Activated T-helper 1 cell treated with anti-CD3 and anti-CD28 coated beads, Interleukin-2, amount 50 U/mL, for 16 hours (primary cell): ENCODE data around the gene PXMP4.

ENCODE experiments used
- DNase-seq, 2 donors: peaks; one replicate each; pipeline ENCODE4 v3.0.0-alpha.2; 2020; ENCODE audit warnings: low read depth in 1 of 2, low spot score in 1 of 2

Gene PXMP4

DNA sequence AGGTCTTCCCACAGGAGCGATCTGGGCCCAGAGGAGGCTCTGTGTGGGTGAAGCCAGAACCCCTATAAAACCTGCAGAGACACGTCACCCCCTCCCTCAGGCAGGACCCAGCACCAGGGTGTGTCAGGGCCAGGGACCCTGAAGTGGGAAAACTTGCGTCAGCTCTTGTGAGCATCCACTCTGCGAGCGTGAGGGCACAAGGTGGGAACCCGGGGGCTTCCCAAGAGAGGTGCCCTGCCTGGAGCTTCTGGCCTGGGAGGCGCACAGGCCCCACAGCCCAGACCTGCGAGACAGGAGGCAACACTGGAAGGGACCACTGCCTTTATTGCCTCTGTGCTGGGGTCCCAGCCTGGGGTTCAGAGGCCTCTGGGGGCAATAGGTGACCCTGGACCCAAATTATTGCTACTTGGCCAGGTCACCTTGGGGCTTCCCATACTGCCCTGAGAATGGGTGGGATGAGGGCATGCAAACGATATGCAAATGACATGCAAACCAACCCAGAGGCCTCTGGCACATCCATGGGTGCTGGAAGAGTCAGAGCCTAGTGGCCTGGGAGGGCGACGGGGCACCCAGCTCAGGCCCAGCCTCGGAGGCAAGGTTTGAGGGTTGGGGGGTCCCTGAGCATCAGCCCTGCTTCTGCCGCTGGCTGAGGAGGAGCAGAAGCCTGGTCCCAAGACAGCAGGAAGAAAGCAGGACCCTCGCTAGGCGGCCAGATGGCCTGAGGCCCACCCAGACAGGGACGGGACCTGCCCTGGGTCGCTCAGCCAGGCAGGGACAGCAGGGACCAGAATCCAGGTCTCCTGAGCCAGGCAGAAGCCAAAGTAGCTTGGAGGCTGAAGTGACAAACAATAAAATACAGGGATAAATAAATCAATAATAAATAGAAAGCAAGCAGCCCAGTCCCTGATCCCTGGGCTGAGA lies 63.1 kb downstream of the PXMP4 start:
- no peak for DNase-seq

GRCh38 chr20:33656010-33656782 lies 63.9 kb downstream of the PXMP4 start:
- no peak for DNase-seq

DNA sequence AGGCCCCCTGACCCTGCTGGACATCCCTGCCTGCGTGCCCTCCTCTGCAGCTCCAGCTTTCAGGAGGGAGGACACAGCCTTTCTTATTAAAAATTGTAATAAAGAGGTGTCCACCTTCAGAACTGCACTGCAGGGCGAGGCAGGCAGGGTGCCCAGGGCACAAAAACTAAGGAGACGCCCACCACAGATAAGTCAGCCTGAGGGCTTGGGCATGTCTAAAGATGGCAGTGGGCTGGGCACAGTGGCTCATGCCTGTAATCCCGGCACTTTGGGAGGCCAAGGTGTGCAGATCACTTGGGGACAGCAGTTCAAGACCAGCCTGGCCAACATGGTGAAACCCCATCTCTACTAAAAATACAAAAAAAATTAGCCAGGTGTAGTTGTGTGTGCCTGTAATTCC lies 64.9 kb downstream of the PXMP4 start:
- DNase-seq, result no peak

DNA sequence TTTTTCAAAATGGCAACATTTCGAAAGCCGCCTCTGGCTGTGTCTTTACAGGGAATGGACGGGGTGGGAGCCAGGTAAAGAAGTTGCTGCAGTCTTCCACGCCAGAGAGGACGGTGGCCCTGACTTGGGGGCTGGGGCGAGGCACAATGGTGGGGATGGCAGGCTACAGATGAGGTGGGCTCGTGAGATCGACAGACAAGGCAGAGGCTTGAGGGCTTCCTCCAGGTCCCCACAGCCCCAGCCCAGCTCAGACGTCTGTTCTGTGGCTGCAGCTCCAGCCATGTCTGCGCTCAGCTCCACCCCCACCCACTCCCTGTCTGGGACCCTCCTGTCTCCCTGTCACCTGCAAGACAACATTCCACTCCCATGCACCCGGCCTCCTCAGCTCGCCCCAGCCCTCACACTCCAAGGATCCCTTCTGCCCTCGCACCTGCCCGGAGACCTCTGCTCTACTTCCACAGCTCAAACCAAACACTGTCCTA lies 65.4 kb downstream of the PXMP4 start:
- DNase-seq, result no peak

DNA sequence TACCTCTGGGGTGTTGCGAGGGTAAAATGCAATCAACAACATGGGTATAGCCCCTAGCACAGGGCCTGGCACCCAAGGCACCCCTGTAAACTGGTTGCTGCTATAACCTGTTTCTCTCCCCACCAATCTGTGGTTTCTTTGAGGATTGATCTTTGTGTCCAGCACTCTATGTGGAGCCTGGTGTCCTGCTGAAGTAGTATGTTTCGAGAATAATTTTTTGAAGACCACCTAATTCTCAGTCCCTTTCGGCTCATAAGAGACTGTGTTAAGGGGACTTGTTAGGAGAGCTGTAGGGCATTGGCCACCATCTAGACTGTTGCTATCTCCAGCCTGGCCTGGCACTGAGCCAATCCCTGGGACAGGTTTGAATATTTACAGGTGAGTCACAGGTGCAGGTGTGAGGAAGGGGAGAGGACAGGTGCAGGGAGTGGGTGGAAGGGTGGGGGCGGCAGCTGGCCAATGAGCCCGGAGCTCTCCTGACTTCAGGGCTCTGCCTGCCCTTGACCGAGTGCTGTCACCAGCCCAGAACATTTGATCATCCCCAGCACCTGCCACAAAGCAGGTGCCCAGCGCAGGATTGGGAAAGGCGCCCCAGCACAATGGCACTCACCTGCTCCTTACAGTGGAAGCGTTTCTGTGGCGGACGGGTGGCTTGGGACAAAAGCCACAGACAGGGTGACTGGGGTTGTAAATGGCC lies 66.1 kb downstream of the PXMP4 start:
- DNase-seq, result no peak

DNA sequence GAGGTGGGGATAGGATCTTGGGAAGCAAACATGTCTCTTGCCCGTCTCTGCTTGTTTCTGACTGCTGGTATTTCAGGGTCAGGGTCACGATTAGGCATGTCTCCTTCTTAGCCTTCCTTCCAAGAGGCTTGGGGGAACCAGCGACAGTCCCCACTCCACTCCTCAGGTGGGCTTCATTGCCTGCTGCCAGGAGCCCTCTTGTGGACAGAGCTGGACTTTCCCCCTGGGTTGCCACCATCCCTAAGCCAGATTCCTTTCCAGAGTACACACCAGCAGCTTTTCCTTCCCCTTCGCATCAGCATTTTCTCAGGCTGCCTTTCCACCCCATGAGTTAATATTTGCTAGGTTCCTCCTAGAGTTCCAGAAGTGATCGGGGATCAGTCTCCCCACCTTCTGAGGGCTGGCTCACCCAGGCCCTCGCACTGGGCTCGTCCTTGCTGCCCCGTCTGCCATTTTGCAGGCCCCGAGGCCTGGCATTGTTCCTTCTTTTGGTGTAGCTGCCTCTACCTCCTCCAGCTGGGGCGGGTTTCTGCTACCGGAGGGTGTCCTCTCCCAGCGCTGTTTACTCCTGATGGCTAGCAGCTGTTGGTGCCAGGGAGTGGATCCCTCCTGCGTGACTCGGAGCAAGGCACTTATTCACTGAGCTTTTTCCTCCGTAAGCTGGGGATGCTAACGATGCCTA lies 66.8 kb downstream of the PXMP4 start:
- no peak for DNase-seq
